ENCODE results near the gene EXT2. TPM values are rescaled to one million over a fixed set of nuclear protein-coding genes. Genes with fewer than 3 reads are reported as not detected.

The EXT2 gene
- total and polyA plus RNA-seq, 2 of the 13 experiments (the other 11 are each of a cell fraction or from before 2014, with no cell fraction given): 61.5 to 68.7 TPM

GRCh38 chr11:44286268-44286880 lies 190.9 kb downstream of the EXT2 start (continued):
- TF ChIP-seq HNF4A (CRISPR knock-in tag; IDR thresholded peaks at IDR 0.05) (no peak), XRCC5 (optimal IDR thresholded peaks at IDR 0.05; ENCODE audit: low read length) (peak; percentile 25), ZNF143 (CRISPR knock-in tag; IDR thresholded peaks at IDR 0.05) (peak; percentile 52; the same call in 1 of the 2 replicates), KDM2A (CRISPR knock-in tag; IDR thresholded peaks at IDR 0.05; ENCODE audit: borderline replicate concordance, low read depth) (peak; percentile 38; the same call in 1 of the 2 replicates), ZNF660 (CRISPR knock-in tag; IDR thresholded peaks at IDR 0.05; ENCODE audit: borderline replicate concordance, low read depth) (no peak), CBX1 (IDR thresholded peaks at IDR 0.05; ENCODE audit: low read depth) (peak; percentile 24), TEAD3 (CRISPR knock-in tag; optimal IDR thresholded peaks at IDR 0.05; ENCODE audit: borderline replicate concordance) (peak; percentile 63), PRMT3 (CRISPR knock-in tag; IDR thresholded peaks at IDR 0.05; ENCODE audit: borderline replicate concordance, low read depth) (no peak), SRSF9 (IDR thresholded peaks at IDR 0.05; ENCODE audit: borderline replicate concordance, insufficient read depth, low read depth, low read length, poor library complexity, severe bottlenecking) (no peak), TFE3 (CRISPR knock-in tag; IDR thresholded peaks at IDR 0.05) (no peak), CTCF (CRISPR knock-in tag; IDR thresholded peaks at IDR 0.05) (peak; percentile 93), ZNF615 (CRISPR knock-in tag; IDR thresholded peaks at IDR 0.05; ENCODE audit: borderline replicate concordance) (no peak), ZKSCAN1 (IDR thresholded peaks at IDR 0.05; ENCODE audit: low read length) (peak; percentile 16; the same call in 1 of the 2 replicates), JDP2 (CRISPR knock-in tag; IDR thresholded peaks at IDR 0.05; ENCODE audit: borderline replicate concordance) (no peak), SMC3 (IDR thresholded peaks at IDR 0.05; ENCODE audit: low read length) (peak; percentile 85)
